NCI-H2227 (cell line): Measurements from ENCODE around the gene SHMT1.
"Not testable (repeated sequence)": the region's sequence is repeated elsewhere in the genome, so short reads cannot be mapped to it uniquely, and the experiment has no call there.

Source experiments
- DNase-seq: peaks from one replicate; lab custom pipeline; 2025; ENCODE audit not compliant: unreplicated experiment; lab: John Stamatoyannopoulos, UW

Gene SHMT1

DNA sequence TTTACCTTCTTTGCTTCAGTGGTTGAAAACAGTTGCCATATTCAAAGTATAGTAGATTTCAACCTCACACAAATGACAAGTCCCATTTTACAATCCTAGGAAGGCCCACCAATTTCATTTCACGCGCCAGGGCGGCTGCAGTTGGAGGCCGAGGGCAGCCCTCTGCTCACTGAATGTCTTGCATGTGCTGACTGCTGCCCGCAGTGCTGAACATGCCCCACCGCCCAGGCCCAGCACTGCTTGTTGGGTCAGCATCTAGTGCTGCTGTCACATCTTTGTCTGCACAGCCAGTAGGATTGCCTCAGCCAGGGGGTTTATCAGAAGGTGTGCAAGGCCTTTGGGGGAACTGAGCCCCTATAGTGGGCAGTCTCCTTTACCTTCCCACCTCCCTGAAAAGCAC, 36.8 kb downstream of the SHMT1 start:
- DNase-seq = no peak

GRCh38 chr17:18326039-18326438, 37.3 kb downstream of the SHMT1 start:
- DNase-seq = no peak

DNA sequence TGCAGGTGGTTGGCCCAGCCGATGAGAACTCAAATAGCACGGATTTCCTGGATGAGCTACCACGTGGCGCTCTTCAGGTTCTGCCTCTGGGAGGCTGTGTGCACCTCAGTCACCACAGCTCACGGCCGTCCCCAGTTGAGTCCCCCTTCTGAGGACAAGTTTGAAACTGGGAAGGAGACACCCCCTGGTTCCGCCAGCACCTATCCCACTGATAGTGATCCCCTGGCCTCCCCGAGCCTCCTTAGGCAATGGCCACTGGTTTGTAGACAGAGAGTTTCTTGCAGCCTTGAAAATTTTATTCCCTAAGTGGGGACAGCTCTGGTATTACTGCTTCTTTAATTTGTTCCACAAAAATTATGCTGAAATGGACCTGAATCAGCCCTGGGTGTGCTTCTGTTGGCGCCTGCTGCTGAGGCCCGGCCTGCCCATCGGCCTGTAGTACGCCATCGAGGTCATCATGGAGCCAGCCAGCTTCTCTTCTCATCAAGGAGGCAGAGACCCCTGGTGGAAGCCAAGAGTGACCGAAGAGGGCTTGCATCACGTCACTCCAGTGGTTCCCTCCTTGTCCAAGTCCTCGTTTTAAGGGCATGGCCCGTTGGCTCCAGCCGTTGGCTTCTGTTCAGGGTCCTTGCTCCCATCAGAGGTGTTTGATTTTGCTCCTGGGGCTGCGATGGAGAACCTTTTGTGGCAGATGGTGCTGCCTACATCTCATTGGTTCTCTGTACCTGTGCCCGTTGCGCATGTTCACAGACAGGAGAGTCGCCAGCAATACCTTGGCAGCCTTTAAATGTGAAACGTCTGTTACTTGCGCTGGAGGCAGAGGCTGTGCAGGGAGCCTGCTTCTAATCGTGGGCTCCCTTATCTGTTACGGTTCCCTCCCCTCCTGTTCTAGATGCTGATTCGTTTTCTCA, 39.0 kb downstream of the SHMT1 start:
- DNase-seq = no peak

GRCh38 chr17:18323507-18324139, 39.7 kb downstream of the SHMT1 start:
- DNase-seq = no peak

DNA sequence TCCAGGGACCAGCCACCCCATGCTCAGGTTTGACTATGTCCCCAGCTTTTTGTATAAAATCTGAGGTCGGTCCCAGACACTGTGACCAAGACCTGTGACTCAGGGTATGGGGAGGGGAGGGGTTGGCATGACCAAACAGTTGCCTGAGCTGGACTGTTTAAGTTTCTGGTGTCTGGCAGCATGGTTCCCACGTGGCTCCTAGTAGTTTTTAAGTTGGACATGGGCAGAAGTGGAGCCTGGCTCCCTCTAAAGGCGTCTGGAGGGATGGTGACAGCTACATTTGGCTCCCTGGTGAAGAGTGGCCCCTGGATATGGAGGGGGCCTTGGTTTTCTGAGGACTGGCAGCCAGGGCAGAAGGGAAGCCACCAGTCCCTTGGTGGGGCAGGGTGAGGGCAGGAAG, 40.3 kb downstream of the SHMT1 start:
- DNase-seq = no peak

- no peak for DNase-seq
These were observed 40.8 kb downstream of the SHMT1 start for GRCh38 chr17:18322522-18322921.

GRCh38 chr17:18321309-18321708, 42.0 kb downstream of the SHMT1 start:
- no peak for DNase-seq

DNA sequence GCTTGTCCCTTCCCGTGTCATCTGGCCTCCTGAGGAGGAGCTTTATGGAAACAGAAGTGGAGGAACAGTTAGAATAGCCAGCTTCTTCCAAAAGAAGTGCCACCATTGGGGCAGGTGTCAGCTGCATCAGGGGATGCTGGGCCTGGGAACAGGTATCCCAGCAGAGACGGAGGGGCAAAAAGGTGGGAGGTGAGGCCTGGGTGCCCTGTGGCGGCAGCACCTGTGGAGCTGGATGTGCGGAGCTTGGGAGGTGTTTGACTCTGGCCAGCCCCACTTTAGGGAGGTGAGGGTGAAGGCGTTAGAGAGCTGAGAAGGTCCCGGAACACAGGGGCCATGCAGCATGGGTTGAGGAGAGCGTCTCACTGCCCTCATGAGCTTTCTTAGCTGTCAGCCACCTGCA, 43.0 kb downstream of the SHMT1 start:
- no peak for DNase-seq

GRCh38 chr17:18319604-18320256, 43.6 kb downstream of the SHMT1 start:
- peak; percentile 30 for DNase-seq

DNA sequence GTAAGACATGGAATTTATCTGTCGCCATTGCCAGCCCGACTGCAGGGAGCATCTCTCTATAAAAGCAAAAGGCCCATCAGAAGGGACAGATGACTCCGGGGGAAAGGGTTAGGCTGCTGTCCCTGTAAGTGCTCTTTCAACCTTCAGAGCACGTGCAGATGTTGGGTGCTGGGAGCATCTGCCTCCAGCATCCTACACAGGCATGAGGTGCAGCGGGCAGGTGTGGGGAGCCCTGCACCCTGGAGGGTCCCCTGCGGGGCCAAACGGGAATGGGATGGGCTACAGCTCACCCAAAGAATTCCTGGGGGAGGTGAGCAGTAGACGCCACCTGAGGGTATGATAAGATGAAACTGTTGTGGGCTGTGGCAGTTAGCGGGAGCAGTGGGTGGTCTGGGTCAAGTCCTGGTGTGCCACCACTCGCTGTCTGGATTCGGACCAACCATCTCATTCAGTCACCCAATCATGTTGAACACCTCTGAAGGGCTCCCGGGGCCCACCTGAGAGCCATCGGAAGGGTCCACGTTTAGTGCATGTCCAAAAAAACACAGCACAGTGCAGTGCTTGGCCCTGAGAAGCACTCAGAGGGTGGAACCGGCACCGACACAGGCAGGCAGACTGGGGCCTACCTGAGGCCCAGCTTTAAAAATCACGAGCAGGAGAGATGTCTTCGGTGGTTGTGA, 44.4 kb downstream of the SHMT1 start:
- no peak for DNase-seq

DNA sequence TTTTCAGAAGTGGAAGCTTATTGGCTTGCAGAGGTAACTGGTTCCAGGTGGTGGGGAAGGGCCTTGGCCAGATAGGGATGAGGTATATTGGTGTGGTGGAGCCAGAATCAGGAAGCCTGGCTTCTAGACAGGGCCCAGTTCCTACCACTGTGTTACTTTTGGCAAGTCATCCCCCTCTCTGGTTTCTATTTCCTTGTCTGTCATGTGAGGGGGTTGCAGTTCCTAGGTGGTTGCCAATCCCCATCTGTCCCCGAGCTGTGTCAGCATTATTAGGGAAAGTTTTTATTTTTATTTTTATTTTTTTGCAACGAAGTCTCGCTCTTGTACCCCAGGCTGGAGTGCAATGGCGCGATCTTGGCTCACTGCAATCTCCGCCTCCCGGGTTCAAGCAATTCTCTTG, 45.2 kb downstream of the SHMT1 start:
- DNase-seq = no peak

DNA sequence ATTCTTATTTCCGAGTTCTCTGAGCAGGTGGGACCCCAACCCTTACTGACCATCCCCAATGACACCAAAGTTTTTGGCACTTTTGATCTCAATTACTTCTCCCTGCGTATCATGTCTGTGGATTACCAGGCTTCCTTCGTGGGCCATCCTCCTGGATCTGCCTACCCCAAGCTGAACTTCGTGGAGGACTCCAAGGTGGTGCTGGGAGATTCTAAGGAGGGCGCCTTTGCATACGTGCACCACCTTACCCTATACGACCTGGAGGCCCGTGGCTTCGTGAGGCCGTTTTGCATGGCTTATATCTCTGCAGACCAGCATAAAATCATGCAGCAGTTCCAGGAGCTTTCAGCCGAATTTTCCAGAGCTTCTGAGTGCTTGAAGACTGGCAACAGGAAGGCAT, 47.4 kb downstream of the SHMT1 start:
- no peak for DNase-seq

- DNase-seq = no peak
These were observed 47.8 kb downstream of the SHMT1 start for GRCh38 chr17:18315562-18315922.

DNA sequence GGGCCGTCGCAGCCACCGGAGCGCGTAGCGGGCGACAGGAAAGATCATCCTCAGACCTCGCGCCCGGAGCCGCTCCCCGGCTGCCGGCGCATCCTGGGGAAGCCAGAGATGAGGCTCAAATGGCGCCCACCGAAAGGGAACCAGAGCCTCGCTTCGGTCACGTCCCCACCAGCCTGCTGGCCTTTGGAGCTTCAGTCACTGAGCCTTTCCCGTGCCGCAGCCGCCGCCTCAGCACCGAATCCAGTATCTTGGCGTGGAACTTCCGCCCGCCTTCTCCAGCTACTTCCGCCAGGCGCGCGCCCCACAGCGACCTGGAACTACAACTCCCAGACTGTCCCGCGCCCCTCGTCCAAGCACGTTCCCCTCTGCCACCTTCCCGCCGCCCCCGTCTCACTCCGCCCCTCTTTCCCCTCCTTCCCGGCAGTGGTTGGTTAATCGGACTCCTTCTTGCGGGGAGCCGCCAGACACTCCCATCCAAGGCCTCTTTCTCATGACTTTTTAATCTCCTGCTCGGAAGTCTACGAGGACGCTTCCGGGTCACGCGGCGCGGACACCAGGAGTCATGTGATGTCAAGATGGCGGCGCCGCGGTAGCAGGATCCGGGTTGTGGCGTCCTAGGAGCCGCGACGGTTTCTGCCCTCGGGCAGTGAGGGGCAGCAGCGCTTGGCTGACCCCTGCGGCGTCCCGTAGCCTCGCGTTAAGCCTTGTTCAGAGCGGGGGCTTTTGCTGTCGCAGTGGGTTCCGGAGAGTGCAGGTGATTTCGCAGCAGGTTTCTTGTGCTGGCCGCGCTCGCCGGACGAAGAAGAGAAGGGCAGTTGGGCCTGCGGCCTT, 48.4 kb downstream of the SHMT1 start, which contains the start of the genes SMCR8 and TOP3A:
Gene SMCR8, plus strand, starts transcription at position 563 of the 831 bp plus-strand sequence. CDS start 497 bp downstream, outside the sequence.
Gene TOP3A, minus strand, starts transcription at position 264 of the 831 bp plus-strand sequence. Its CDS starts 216 bp downstream, at position 48.
- peak; percentile 97 for DNase-seq

- DNase-seq = peak; percentile 45
These were observed 49.2 kb downstream of the SHMT1 start for GRCh38 chr17:18314059-18314730.

DNA sequence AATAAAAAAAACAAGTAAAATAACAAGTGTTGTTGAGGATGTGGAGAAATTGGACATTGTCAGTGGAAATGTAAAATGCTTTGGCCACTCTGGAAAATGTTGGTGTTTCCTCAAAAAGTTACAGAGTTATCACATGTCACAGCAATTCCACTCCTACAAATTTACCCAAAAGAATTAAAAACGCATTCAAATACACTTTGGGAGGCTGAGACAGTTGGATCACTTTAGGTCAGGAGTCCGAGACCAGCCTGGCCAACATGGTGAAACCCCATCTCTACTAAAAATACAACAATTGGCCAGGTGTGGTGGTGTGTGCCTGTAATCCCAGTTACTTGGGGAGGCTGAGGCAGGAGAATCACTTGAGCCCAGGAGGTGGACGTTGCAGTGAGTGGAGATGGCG, 54.1 kb downstream of the SHMT1 start:
- DNase-seq = no peak

DNA sequence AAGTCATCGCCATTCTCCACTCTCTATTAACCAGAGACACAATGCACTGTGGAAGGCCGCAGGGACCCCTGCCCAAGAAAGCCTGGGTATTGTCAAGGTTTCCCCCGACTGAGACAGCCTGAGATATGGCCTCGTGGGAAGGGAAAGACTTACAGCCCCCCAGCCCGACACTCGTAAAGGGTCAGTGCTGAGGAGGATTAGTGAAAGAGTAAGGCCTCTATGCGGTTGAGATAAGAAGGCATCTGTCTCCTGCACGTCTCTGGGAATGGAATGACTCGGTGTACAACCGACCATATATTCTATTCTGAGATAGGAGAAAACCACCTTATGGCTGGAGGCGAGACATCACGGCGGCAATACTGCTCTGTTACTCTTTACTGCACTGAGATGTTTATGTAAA, 60.1 kb downstream of the SHMT1 start:
- not testable (repeated sequence) for DNase-seq

DNA sequence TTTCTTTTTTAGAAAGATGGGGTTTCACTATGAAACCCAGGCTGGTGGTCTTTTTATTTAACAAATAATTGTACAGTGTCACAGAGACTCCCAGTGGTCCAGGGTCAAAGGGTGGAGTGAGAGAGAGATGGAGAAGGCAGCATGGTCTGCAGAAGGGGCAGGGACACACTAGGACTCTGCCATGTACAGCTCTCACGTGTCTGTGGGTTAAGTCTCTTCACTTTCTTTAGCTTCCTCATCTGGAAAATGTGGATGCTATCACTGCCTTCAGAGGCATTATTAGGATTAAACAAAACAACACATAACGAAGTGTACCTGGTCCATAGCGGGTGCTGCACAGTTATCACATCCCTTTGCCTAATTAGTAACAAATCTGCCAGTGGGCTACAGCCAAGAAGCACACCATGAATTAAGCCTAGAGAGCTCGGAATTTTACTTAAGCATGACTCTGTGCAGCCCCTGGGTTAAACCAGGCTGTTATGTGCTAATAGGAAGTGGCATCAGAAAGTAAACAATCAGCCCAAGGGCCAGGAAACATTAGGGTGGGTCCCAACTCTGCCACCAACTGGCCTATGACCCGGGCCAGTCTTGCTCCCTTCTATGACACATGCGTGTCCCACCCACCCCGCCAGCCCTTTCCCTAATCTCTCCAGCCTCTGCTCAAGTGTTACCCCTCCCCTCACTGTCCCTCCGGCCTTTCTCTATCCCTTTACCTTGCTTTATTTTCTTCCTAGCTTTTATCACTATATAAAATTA, 62.4 kb downstream of the SHMT1 start:
- DNase-seq = no peak

- DNase-seq = not testable (repeated sequence)
These were observed 65.3 kb downstream of the SHMT1 start for GRCh38 chr17:18298061-18298460.
